Measurements from ENCODE around the gene NRXN2. TPM values are rescaled to one million over a fixed set of nuclear protein-coding genes. Genes with fewer than 3 reads are reported as not detected.

The NRXN2 gene
- polyA plus RNA-seq, 3 donors, result 13.1 to 25.8 (median 23.4) TPM

DNA sequence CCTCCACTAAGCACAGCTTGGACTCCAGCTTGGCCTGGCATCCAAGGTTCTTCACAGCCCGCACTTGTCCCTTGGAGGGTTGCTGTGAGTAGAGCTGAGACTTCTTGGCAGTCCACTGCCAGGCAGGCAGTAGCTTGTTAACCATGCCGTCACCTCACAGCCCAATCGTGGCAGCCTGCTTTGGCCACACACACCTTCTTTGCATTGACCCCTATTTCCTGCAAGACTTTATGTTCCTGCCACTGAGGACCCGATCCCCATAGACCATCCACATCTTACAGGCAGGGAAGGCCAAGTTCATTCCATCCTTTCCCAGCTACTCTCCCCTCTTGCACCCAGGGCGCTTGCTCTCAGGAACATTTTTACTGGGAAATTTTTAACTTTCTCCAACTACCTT is 39.3 kb upstream of the NRXN2 start:
- no peak for DNase-seq (ENCODE audit: extremely low read depth in 1 of 11, low read depth in 9 of 11, low spot score in 4 of 11)

GRCh38 chr11:64760759-64761420 is 37.9 kb upstream of the NRXN2 start:
- no peak for DNase-seq (ENCODE audit: extremely low read depth in 1 of 11, low read depth in 9 of 11, low spot score in 4 of 11)

DNA sequence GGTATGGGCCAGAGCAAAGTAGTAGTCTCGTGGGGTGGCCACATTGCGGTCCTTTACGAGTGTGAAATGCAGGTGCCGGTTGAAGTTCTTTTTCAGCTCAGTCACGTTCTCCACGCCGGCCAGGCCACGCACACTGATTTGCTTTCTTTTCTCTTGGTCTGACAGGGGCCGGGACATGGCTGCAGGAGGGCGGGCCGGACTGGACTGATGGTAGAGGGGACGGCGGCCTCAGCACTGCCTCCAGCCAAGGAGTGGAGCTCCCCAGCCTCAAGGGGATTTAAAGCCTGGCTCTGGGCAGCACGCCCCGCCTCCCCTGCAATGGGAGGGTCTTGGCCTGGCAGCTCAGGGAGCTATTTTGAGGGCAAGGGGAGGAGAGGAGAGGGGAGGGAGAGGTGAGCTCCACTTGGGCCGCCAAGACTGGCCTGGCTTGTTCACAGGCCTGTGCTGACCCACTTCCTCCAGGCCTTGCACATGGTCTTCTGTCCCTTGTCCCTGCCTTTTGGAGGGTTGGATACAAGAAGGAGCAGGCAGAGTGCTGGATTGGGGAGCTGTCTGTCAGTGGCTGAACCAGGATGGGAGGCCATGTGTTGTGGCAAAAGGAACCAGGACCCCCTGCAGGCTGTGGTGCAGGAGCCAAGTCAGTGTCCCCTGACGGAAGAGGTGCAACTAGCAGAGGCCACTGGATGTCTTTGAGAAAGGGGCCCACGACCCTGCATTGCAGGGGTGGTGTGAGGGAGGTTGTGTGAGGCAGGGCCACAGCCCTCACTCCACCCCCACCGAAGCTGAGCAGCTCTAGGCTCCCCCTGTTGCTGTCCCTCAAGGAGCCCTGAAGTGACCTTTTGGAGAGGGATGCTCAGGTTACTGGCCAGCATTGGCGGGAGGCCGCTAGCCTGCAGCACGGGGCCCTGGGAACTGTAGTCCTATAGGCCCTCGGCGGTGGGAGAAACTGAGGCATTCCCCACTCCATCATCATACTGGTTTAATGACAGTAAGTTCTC is 37.0 kb upstream of the NRXN2 start, which contains the start of gene PYGM:
Gene PYGM (minus strand): TSS at position 253 of the 998 bp plus-strand sequence. CDS start 76 bp downstream, at position 177.
- no peak for DNase-seq (ENCODE audit: extremely low read depth in 1 of 11, low read depth in 9 of 11, low spot score in 4 of 11)

DNA sequence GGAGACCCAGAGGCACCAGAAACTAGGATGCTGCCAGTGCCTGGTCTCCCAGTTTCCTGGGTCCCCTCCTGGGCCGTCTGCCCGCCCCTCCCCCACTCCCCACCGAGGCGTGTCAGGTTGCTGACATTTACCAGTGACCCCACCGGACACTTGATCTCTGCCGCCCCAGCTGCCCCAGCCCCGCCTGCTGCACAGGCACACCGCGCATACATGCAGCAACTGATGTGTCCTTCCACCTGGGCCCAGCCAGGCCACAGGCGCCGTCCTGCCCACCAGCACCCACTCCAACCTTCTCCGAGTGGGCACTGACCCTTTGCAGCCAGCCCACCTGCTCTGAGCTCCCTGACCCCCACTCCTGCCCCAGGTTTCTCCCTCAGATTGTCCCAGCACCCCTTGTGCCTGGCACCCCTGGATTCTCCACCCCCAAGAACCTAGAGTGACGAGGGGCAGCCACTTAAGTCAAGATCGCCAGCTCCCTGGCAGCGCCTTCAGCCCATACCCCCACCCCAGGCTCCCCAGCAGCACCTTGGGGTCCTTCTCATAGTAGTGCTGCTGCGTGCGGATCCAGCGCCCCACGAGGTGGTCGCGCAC is 36.2 kb upstream of the NRXN2 start:
- DNase-seq (ENCODE audit: extremely low read depth in 1 of 11, low read depth in 9 of 11, low spot score in 4 of 11), result no peak

- DNase-seq (ENCODE audit: extremely low read depth in 1 of 11, low read depth in 9 of 11, low spot score in 4 of 11), result no peak
Measured at GRCh38 chr11:64758330-64759079, 35.5 kb upstream of the NRXN2 start.

- no peak for DNase-seq (ENCODE audit: extremely low read depth in 1 of 11, low read depth in 9 of 11, low spot score in 4 of 11)
Measured at GRCh38 chr11:64757549-64758329, 34.7 kb upstream of the NRXN2 start.

- no peak for DNase-seq (ENCODE audit: extremely low read depth in 1 of 11, low read depth in 9 of 11, low spot score in 4 of 11)
Measured at GRCh38 chr11:64755681-64756361, 32.8 kb upstream of the NRXN2 start.

DNA sequence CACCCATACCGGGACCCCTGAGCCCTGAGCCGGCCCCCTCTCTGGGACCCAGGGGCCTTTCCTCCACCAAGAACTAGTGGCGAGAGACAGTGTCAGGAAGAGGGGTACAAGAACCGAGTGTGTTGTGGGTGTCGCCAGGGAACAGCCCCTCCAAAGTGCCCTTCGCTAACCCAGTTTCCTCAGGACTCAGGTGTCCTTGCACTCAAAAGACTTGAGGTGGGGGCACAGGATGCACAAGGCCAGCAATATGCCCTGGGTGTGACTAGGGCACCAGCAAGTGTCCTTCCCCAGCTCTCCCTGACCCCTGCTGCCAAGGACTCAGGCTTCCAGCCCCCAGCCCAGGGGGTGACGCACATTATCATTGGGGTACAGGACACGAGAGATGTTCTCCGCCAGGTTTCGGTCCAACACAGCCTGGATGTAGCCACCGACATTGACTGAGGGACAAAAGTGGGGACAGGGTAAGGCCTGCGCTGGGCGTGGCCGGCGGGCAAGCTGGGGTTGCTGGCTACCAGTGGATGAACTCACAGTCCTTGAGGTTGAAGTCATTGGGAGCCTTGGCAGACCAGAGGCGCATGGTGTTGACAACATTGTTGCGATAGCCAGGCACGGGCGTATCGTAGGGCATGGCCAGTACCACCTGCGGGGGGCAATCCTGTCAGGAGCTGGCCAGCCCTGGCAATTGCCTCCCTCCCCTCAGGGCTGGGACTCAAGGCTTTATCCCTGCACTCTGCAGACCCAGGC is 32.1 kb upstream of the NRXN2 start:
- DNase-seq (ENCODE audit: extremely low read depth in 1 of 11, low read depth in 9 of 11, low spot score in 4 of 11), result no peak

GRCh38 chr11:64754124-64754918 is 31.3 kb upstream of the NRXN2 start:
- no peak for DNase-seq (ENCODE audit: extremely low read depth in 1 of 11, low read depth in 9 of 11, low spot score in 4 of 11)

DNA sequence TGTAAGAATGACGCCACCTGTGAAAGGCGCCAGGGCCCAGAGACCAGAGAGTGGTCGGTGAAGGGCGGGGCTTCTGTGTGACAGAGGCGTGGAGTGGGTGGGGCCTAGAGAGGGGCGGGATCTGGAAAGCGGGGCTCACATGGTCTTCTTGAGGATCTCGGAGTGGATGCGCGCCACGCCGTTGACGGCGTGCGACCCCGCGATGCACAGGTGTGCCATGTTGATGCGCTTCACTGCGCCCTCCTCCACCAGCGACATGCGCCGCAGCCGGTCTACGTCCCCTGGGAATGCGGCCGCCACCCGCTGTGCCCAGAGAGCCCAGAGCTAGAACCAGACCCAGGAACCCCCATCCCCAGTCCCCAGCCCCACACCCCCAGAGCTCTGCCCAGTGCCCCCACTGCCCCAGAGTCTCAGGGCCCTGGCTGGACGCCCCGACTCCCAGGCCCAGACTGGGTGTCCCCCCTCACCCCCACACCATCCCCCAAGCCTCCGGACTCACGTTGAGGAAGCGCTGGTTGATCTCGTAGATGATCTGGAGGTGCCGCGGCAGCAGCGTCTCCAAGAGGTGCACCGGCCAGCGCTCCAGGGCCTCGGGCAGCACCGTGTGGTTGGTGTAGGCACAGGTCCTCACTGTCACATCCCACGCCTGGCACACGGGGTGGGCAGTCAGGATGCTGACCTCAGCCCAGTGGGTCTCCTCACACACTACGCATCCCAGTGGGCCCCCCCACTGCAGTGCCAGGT is 30.6 kb upstream of the NRXN2 start:
- DNase-seq (ENCODE audit: extremely low read depth in 1 of 11, low read depth in 9 of 11, low spot score in 4 of 11), result no peak

- DNase-seq (ENCODE audit: extremely low read depth in 1 of 11, low read depth in 9 of 11, low spot score in 4 of 11), result no peak
Measured at GRCh38 chr11:64753019-64753379, 30.0 kb upstream of the NRXN2 start.

DNA sequence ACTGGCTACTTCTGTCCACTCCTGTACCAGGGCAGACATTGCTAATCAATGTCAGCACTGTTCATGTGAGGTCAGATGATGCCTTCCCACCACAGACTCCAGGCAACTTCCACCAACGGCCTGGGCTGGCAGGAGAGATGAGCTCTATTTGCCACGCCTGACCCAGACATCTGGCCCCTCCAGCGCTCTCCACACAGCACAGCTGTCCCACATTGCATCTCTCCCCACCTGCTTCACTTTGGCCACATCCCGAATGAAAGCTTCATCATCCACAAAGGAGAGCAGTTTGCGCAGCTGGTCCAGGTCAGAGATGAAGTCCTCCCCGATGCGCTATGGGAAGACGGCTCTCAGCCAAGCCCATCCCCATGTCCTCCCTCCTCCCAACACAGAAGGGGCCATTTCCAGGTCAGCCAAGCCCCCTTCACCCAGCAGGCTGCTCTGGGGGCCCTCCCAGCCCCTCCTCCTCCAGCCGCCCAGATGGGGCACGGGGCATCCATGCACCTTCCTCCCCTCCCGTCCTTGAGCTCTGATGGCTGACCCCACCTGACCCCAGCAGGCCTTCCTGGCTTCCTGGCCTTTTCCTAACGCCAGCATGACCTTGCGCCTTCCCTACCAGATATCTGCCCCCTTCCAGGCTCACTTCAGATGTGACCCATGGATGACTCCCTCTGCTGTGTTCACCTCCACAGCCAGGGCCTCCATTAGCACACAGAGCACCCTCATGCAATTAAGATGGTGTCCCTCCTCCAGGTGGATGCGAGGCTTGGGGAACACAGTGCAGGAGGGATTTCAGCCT is 29.4 kb upstream of the NRXN2 start:
- no peak for DNase-seq (ENCODE audit: extremely low read depth in 1 of 11, low read depth in 9 of 11, low spot score in 4 of 11)

GRCh38 chr11:64751580-64751979 is 28.6 kb upstream of the NRXN2 start:
- DNase-seq (ENCODE audit: extremely low read depth in 1 of 11, low read depth in 9 of 11, low spot score in 4 of 11), result no peak

GRCh38 chr11:64751136-64751535 is 28.1 kb upstream of the NRXN2 start:
- no peak for DNase-seq (ENCODE audit: extremely low read depth in 1 of 11, low read depth in 9 of 11, low spot score in 4 of 11)

Data from renal cortex interstitium (tissue), 11 donors.